T-helper 1 cell treated with Interleukin-12 subunit alpha and Interleukin-12 subunit beta and Interleukin-4 antibody, amounts not matched to agents 30 ng/mL and 1 ng/mL, for 36 hours (primary cell): ENCODE measurements around the gene IFT172. TPM values are rescaled to one million over a fixed set of nuclear protein-coding genes. Genes with fewer than 3 reads are reported as not detected.
"Not testable (repeated sequence)": the region's sequence is repeated elsewhere in the genome, so short reads cannot be mapped to it uniquely, and the experiment has no call there.

Experiments
- intact Hi-C: fragments of 100-400 bp; cut with micrococcal nuclease; formaldehyde crosslinking; loops from one replicate; pipeline ENCODE4 v1.15.1; 2024
- total RNA-seq: library from RNA; stranded (reverse); gene quantifications from 2 replicates; pipeline ENCODE4 v1.2.3, GENCODE V29; 2022

IFT172 gene, protein sequence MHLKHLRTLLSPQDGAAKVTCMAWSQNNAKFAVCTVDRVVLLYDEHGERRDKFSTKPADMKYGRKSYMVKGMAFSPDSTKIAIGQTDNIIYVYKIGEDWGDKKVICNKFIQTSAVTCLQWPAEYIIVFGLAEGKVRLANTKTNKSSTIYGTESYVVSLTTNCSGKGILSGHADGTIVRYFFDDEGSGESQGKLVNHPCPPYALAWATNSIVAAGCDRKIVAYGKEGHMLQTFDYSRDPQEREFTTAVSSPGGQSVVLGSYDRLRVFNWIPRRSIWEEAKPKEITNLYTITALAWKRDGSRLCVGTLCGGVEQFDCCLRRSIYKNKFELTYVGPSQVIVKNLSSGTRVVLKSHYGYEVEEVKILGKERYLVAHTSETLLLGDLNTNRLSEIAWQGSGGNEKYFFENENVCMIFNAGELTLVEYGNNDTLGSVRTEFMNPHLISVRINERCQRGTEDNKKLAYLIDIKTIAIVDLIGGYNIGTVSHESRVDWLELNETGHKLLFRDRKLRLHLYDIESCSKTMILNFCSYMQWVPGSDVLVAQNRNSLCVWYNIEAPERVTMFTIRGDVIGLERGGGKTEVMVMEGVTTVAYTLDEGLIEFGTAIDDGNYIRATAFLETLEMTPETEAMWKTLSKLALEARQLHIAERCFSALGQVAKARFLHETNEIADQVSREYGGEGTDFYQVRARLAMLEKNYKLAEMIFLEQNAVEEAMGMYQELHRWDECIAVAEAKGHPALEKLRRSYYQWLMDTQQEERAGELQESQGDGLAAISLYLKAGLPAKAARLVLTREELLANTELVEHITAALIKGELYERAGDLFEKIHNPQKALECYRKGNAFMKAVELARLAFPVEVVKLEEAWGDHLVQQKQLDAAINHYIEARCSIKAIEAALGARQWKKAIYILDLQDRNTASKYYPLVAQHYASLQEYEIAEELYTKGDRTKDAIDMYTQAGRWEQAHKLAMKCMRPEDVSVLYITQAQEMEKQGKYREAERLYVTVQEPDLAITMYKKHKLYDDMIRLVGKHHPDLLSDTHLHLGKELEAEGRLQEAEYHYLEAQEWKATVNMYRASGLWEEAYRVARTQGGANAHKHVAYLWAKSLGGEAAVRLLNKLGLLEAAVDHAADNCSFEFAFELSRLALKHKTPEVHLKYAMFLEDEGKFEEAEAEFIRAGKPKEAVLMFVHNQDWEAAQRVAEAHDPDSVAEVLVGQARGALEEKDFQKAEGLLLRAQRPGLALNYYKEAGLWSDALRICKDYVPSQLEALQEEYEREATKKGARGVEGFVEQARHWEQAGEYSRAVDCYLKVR (N-terminal part only)
- total RNA-seq = 9.7 and 10.1 TPM in 2 replicates

DNA sequence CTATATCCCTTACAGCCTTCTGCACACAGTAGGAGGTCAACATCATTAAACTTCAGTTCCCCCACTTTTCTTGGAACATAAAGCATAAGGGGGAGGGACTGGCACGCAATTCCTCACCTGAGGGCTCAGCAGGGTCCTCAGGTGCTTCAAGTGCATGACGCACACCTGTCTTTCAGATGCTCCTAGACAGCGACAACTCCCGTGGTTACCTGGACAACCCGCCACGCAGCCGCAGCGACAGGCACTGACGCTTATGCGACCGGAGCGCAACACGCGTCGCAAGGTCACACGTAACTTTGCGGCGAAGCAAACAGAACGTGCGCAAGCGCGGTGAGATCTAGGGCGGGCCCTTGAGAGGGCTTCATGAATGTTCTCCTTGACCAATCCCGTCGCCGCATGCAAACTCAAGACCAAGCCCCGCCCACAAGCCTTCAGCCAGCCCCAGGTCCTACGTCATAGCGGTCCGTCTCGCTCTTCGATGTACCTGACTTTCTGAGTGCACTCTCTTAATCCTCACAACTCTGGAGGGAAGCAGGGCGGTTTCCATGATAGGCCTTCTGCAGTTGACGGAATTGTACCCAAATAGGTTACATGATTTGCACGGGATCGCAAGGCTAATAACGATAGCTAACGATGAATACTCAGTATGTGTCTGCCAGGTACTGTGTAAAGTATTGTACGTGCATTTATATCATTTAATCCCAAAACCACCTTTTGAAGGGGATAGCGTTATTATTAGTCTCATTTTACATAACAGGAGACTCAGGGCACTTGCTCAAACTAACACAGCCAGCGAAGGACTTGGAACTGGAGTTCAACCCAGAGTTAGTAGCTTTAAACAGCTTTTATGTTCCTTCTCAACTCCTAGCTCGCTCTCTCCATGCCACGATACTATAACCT, at the start of gene IFT172:
Gene IFT172 (minus strand): TSS at position 246 of the 900 bp plus-strand sequence. CDS start 90 bp downstream, at position 156.
- intact Hi-C loops = loop anchor here (1.0 to 5.0 kb wide), 15 partner anchors 61 to 1383 kb away; partner anchors contain the start of genes ATRAID, BABAM2, EIF2B4 and GTF3C2

DNA sequence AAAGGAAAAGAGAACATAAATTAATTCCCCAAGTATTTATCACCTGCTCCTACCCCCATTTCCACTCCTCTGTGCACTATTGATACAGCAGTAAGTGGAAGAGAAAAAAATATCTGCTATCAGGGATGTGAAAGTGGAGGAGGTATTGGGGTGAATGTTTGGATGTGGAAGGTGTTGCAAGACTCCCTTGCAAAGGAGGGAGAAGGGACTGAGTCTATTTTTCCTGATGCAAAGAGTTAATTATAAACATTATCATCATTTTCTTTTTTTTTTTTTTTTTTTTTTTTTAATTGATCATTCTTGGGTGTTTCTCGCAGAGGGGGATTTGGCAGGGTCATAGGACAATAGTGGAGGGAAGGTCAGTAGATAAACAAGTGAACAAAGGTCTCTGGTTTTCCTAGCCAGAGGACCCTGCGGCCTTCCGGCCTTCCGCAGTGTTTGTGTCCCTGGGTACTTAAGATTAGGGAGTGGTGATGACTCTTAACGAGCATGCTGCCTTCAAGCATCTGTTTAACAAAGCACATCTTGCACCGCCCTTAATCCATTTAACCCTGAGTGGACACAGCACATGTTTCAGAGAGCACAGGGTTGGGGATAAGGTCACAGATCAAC, 49.4 kb upstream of the IFT172 start:
- intact Hi-C loops = not testable (repeated sequence)

DNA sequence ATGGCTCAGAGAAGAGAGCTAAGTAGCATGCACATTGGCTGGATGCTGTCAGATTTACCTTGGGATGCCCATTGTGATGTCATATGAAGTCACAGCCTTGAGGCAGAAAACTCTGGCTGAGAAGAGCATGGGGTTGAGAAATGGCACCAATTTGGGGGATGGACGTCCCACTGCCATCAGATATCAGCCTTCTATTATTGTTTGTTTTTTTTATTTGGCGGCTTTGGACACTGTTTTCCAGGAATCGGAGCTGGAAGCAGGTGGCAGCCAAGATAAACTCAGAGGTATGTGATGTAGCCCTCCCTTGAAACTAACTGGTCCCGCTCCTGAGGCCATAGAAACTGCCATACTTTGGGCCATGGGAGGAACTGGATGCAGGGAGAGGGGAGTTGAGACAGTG, 47.7 kb upstream of the IFT172 start:
- intact Hi-C loops = no loop called here

DNA sequence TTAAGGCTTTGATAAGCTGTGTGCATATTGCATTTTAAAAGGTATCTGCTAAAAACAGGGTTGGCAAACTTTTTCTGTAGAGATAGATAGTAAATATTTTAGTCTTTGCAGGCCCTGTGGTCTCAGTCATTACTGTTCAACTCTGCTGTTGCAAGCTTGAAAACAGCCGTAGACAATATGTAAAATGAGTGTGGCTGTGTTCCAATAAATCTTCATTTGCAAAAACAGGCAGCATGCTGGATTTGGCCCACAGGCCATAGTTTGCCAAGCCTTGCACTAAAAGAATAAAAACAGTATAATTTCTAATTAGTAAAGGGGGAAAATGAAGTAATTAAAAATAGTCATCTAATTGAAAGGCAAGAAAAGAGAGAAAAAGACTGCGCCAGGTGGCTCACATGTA, 42.4 kb upstream of the IFT172 start:
- intact Hi-C loops = no loop called here

DNA sequence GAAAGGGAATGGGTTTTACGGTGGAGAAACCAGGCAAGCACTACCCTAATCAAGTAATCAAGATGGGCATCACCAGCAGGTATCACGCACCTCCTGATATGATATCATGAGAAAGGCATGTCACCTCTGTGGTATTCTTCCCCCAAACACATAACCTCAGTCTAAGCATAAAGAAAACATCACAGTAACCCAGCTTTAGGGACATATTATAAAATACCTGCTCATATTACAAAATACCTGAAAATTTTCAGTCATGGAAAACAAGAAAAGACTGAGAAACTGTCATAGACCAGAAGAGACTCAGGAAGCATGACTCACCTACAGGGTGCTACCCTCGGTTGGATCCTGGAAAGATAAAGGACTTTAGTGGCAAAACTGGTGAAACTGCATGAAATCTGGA, 37.6 kb upstream of the IFT172 start:
- intact Hi-C loops = no loop called here

DNA sequence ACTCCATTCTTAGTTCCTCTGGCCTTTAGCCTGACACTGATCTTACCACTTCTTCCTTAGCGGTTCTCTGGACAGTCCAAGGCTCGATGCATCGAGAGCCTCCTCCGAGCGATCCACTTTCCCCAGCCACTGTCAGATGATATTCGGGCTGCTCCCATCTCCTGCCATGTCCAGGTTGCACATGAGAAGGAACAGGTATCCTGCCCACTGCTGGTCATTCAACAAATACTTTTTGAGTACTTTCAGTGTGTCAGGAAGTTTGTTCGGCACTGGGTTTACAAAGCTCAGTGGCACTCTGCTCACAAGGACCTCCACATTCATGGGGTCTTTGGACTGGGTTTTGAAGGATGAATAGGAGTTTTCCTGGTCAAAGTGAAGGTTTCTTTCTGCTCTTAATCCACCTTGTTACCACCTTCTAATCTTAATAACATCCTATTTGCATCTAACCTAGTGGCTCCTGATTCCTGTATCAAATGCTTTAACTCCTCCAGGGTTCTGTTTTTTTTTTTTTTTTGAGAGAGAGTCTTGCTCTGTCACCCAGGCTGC, 32.9 kb upstream of the IFT172 start:
- intact Hi-C loops = no loop called here

DNA sequence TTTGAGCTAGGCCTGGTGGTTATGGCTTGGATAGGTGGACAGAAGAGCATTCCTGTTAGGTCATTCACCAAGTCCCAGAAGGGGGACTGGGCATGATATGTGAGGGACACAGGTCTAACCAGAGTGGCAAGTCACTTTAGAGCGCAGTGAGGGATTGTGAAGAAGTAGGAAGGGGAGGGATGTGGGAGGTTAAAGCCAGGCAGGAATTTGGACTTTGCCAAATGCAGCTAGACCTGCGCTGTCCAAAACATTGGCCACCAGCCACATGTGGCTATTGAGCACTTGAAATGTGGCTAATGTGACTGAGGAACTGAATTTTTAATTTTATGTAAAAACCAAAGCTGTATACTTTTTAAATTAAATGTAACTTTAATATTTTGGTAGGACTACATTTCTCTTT, 30.8 kb upstream of the IFT172 start:
- intact Hi-C loops = no loop called here

DNA sequence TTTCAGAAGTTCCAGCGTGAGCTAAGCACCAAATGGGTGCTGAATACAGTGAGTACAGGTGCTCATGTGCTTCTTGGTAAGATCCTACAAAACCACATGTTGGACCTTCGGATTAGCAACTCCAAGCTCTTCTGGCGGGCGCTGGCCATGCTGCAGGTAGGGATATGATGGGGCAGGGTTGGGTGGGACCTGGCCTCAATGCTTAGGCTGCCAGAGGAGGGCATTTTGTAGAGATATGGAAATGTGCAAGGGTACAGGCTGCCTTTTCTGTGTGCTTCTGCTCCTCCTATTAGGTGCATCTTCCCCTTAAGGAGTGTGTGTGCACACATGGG, 29.2 kb upstream of the IFT172 start:
- intact Hi-C loops = no loop called here

DNA sequence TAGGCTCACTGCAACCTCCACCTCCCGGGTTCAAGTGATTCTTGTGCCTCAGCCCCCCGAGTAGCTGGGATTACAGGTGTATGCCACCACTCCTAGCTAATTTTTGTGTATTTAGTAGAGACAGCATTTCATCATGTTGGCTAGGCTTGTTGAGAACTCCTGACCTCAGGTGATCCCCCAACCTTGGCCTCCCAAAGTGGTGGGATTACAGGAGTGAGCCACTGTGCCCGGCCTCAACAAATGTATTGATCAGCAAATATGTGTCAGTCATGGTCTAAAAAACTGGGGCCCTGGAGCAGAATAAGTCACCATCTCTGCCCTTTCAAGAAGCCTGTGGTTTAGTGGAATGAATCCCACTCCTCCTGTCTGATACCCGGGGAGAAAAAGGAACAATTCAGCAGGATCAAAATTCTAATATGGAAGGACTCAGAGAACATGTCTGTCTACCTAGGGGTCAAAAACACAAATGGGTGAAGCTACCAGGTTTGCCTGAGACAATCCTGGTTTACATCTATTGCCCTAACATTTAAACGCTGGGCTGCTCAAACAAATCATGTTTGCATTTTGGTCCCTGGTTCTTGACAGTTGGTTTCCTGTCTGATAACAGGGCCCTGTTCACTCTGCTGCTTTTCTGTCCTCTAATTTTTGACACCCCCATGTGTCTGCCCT, 28.7 kb upstream of the IFT172 start:
- intact Hi-C loops = no loop called here

DNA sequence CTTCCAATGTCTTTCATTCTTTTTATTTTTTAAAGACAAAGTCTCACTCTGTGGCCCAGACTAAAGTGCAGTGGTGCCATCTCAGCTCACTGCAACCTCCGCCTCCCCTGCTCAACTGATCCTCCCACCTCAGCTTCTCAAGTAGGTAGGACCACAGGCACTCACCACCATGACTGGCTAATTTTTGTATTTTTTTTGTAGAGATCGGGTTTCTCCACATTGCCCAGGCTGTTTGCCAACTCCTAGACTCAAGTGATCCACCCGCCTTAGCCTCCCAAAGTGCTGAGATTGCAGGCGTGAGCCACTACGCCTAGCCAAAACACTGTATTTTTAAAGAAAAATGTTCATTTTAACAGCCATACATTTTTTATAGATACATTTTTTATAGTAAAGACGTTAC, 19.8 kb upstream of the IFT172 start:
- intact Hi-C loops = no loop called here

DNA sequence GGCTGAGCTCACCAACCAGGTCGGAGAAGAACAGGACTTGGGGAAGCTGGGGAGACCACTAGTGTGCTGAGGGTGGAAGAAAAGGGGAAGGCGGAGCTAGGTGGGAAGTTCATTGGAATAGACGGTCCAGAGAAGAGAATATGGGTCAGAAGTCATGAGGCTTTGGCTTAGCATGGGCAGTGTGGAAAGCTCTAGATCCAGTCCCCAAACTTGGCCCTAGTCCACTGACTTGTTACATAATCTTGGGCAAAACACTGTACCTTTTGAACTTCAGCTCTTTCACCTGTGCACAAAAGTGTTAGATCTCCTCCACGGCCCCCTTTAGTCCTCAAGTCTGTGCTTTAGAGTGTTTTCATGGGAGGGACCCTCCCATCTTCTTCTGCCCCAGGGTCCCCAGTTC, 17.8 kb upstream of the IFT172 start:
- intact Hi-C loops = no loop called here

DNA sequence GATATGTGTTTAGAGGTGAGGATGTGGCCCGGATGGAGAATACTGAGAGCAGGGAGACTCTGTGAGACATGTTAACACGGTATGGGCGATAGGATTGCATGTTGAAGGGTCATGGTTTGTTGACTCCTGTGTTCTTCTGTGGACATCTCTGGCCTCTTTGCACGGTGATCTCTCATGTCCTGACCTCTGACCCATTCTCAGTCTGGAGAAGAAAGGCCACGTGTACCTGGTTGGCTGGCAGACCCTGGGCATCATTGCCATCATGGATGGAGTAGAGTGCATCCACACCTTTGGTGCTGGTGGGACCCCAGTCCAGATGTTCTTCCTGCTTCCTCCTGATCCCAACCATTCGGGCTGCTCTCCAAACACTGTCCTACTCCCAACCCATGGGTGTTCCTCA, 17.0 kb upstream of the IFT172 start:
- intact Hi-C loops = no loop called here

DNA sequence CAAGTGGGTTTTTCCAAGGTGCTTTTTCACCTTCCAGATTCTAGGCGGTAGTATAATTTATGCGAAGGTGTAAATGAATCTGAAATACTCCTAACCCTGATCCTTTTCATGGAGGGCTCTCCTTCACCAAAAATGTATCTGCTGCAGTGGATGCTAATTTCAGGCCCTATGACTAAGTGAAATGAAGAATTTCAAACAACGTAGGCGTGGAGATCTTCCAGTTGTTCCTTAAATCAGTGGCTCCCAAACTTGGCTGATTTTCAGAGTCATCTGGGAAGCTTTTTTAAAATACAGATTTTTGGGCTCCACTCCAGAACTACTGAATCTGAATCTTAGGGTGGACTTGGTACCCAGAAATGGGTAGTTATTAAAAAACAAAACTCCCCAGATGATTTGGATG, 12.6 kb upstream of the IFT172 start:
- intact Hi-C loops = no loop called here

DNA sequence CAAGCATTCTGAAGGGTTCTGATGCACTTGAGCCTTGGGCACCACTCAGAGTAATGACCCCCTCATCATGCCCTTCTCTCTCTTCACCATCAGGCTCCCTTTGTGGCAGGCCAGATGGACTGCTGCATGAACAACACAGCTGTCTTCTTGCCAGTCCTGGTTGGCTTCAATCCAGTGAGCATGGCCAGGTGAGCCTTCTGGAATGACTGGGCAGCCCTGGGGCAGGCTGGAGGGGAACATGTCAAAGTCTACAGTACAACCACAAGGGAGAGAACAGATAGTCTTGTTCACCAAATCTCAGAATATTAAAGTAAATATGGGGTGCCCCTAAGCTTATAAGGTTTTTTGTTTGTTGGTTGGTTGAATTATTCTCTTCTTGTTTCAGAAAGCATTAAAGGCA, 11.5 kb upstream of the IFT172 start:
- intact Hi-C loops = no loop called here

DNA sequence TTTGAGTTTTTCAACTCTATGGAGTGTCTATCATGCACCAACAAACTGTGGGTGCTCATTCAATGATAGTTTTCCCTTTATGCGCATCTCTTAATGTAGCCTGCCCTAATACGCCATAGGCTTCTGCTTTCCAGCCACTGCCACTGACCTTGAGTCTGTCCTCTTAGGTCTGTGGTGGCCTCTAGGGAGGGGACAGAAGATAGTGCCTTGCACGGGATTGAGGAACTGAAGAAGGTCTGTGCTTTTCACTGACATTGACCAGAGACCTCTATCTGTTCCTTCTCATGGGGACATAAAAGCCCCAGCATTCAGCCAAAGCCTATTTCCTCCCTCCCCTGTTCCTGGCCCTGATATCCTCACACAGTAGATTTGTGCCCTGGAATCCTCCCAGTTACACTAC, 9.4 kb upstream of the IFT172 start:
- intact Hi-C loops = no loop called here

DNA sequence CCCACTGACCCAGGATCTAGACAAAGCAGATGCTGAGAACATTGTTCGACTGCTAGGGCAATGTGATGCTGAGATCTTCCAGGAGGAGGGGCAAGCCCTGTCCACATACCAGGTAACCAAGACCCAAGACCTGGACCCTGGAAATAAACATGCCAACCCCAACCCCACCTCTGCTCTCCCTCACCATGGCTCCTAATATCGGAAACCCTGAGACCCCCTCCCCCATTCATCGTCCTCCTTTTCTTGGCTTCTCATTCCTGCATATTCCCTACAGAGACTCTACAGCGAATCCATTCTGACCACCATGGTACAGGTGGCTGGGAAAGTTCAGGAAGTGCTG, 7.7 kb upstream of the IFT172 start:
- intact Hi-C loops = no loop called here

DNA sequence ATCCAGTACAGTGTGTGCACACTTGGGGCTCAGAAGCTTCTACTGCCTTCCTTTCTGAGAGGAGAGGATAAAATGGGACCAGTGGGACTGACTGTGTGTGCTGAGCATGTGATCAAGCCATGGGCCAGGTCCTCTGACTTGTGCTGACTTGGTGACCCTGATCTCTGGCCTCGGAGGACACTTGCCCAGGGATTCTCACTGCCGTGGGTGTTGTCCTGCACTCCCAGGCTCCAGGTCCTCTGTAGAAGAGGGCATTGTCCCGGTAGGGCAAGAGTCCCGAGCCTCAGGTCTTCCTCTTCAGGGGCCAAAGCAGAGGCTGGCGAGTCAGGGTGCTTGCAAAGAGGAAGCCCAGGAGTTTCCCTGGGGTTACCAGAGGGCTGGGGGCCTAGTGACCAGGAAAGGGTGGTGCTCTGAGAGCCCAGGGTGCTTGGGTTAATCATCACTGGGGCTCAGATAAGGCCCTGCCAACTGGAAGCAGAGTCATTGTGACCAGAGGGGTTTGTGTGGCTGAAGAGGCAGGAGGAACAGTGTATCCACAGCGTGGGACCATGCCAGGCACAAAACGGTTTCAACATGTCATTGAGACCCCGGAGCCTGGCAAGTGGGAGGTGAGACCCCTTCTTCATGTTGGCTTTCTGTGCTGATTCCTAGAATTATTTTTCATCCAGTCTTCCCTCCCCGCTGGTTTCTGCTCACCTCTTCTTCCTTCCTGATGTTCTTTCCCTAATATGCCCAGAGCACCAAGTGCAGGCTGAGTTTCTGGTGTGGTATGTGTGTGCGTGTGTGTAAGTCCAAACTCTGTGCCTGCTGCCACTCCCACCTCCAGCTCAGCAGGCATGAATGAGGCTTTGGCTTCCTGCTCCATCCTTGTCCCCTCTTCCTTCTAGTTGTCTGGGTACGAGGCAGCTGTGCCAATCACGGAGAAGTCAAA, 7.1 kb upstream of the IFT172 start, which contains the start of gene GCKR:
Gene GCKR (plus strand): TSS at position 483 of the 931 bp plus-strand sequence. CDS start 66 bp downstream, at position 549.
- intact Hi-C loops = no loop called here

DNA sequence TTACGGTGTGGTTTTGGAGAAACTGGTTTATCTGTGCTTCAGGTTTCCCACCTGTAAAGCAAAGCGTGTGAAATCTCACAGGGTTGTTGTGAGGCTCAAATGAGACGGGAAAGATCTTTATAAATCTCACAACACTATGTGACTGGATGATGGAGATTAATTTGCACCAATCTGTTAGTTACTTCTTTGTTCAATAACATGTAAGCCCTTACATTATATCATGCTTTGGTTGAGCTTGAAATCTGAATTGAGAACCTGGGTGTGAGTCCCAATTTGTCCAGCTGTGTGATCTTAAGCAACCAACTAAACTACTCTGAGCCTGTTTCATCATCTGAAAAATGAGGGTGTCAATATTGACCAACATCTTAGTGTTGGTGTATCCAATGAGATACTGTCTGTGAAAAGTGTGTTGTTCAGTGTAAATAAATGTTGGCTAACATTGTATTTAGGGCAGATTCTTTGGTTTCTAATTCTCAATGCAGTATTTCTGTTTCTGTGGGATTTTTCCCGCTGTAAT, 6.4 kb upstream of the IFT172 start:
- intact Hi-C loops = no loop called here
